AG09319 (cell line): Measurements from ENCODE around the gene GPR137B.

ENCODE experiments used
- DNase-seq: peaks from one replicate; pipeline ENCODE4 v3.0.0-alpha.2; 2010; ENCODE audit warnings: low read depth; ENCODE audit errors: extremely low read depth
- TF ChIP-seq, protein P1 (sequence below): IDR thresholded peaks from 2 replicates; pipeline ENCODE4 v1.5.1; 2011; ENCODE audit warnings: low read depth, mild to moderate bottlenecking, inconsistent platforms, low read length, moderate library complexity

Gene GPR137B

DNA sequence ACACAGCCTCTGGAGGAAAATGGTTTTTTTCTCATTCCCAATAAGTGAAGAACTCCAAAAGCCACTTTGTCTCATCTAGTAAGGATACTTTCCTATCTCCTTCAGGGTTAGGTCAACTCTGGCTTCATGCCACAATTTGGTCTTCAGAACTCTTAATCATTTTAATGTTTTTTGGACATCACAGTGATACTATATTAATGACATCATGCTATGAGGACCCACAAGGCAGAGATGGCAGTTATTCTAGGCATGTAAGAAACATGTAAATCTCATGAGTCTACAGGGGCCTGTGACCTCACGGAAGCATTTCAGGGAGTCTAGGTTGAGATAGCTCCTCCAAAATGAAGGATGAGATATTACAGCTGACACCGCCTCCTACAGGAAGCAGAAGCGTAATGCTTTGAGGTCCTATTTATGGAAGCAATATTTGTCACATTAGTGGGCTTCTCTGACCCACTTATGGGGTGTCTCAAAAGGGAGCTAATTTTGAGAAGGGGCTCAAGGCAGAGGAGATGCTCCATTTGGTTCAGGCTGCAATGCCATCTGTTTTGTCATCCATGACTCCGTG lies 5.0 kb upstream of the GPR137B start:
- TF ChIP-seq, protein P1, sequence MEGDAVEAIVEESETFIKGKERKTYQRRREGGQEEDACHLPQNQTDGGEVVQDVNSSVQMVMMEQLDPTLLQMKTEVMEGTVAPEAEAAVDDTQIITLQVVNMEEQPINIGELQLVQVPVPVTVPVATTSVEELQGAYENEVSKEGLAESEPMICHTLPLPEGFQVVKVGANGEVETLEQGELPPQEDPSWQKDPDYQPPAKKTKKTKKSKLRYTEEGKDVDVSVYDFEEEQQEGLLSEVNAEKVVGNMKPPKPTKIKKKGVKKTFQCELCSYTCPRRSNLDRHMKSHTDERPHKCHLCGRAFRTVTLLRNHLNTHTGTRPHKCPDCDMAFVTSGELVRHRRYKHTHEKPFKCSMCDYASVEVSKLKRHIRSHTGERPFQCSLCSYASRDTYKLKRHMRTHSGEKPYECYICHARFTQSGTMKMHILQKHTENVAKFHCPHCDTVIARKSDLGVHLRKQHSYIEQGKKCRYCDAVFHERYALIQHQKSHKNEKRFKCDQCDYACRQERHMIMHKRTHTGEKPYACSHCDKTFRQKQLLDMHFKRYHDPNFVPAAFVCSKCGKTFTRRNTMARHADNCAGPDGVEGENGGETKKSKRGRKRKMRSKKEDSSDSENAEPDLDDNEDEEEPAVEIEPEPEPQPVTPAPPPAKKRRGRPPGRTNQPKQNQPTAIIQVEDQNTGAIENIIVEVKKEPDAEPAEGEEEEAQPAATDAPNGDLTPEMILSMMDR: no peak
- DNase-seq: no peak

DNA sequence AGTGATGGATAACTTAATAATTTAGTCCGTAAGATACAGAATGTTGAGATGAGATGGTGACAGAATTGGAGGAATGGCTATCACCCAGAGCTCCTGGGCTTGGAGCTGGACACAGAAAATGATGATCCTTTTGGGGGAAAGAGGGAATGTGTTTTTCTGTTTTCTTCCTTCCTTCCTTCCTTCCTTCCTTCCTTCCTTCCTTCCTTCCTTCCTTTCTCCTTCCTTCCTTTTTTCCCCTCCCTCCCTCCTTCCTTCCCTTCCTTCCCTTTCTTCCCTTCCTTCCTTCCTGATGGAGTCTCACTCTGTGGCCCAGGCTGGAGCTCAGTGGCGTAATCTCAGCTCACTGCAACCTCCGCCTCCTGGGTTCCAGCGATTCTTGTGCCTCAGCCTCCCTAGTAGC lies 2.8 kb upstream of the GPR137B start:
- no peak for DNase-seq
- TF ChIP-seq, protein P1: no peak

DNA sequence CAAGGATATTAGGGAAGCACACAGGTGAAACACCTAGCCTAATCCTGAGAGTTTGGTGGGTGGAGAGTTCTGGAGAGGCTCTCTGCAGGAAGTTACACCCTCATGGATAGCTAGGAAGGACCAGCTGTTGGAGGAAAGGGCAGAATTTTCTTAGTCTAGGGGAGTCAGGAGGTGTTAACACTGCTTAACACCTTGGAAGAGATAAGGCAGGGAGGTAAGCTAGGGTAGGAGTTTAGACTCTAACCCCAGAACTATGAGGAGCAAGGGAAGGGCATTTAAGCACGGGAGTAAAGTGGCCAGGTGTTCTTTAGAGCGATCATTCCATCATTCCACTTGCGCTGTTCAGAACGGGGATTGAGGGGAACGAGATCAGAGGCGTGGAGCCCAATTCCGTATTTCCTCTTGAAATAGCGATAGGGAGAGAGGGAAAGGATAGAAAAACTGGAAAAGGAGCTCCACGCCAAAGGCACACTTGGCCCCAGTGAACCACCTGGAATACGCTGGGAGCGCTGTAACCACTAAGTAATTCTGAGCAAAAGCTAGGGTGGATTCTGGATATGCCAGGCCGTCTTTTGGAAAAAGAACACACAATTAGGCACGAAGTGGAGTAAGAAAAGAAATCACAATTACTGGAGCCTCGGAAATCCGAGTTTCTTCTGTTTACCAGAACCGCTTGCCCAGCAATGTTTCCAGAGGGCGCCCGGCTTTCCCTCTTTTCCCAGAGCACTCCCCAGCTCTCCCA lies 1.5 kb upstream of the GPR137B start:
- DNase-seq: no peak
- TF ChIP-seq, protein P1: no peak

DNA sequence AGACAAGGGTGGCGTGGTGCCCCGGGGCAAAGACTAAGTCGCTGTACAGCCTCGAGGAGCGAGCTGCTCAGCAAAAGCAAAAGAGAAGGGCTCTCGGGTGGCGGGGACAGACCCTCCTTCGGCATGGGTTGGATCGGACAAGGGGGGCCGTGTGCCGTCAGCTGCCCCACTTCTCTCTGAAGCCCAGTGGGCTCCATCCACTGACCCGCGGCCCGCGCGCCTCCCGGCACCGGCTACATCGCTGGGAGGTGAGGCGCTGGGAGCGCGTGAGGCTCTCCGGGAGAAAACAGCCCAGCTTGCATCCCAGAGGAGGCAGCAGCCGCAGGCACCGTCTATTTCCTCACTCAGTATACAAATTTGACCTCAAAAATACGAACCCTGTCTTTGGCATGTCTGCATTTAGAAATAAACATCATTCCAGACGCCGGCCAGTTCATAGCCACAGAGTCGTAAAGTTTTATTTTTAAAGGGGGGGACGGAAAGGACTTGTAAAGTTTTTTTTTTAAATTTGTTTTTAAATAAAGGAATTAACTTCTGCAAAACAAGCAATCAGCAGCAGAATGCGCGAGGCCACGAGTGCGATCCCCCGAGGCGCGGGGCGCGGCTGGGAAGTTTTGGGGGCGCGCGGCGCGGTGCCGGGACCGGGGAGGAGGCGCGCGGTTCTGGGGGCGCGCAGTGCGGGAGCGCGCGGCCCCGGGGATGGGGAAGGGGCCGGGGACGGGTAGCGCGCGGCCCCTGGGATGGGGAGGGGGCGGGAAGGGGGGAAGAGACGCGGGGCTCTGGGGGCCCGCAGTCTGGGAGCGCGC lies 689 bp upstream of the GPR137B start:
- TF ChIP-seq, protein P1: no peak
- no peak for DNase-seq

DNA sequence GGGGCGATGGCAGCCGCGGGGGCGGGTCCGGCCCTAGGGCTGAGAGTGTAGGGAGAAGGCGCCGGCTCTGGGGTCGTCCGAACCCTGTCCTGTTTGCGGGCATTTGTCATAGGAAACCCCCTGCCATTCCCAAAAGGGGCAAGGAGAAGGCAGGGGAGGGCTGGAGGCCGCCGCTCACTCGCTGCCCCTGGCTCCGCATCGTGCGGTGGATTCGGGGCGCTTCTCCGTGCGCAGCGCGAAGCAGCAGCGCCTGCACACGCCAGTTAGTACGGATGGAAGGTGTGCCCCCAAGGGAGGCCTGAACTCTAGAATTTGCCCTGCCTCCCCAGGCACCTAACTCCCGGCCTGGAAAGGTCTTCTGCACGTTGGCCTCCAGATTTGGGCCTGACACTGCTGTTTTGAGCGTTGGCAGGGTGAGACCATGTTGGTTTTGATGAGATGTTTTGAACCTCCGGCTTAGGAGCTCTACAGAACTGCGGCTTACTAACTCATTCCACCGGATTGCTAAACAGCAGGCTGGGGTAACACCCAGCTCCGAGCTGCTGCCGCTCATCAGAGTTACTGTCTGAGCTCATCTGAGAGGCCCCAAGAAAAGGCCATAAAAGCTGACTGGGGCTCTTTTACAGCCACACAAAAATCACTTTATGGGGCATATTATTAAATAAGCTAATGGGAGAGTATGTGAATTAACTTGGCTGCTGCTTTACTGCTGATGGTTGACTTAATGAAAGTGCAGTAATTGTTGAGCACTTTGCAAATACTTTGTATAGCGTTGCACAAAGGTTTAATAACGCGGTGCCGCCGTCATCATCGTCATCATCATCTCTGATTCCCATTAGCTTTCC lies 987 bp downstream of the GPR137B start:
- DNase-seq: no peak
- TF ChIP-seq, protein P1: no peak

DNA sequence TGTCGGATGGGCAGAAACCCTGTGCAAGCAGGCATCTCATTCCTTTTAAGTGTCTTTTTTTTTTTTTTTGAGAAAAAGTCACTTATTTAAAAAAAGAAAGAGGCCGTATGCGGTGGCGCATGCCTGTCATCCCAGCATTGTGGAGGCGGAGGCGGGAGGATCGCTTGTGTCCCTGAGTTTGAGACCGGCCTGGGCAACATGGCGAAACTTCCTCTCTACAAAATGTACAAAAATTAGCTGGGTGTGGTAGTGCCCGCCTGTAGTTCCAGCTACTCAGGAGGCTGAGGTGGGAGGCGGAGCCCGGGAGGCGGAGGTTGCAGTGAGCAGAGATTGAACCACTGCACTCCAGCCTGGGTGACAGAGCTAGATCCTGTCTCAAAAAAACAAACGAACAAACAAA lies 1.7 kb downstream of the GPR137B start:
- DNase-seq: no peak
- TF ChIP-seq, protein P1: no peak
